Measurements from ENCODE around the gene MOB3B. TPM values are rescaled to one million over a fixed set of nuclear protein-coding genes. Genes with fewer than 3 reads are reported as not detected.

MOB3B gene
- total RNA-seq, 1 experiment from 2014 or later, result 2.6 TPM

DNA sequence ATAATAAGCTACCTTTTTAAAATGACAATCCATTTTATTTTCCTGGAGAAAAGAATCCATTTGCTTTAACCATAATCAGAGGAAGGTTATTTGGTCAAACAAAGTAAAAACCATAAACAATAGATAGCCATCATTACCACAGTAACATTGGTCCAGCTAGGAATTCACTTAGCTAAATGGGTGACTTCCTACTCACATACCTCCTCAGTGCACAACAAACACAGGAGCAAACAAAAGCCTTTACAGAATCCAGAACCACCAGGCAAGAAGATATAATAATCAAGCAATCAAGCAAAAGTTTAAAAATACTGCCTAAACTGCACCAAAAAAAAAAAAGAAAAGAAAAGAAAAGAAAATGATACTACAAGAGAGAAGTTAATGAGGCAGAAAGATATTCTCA, 6.5 kb downstream of the MOB3B start:
- H3K4me1 ChIP-seq (ENCODE audit: insufficient read depth, low read length), result peaks cover 31% of the 10 kb centered on the region
- no peaks in the 10 kb centered on the region for H4K20me1 ChIP-seq (ENCODE audit: low read length)
- H3K9me3 ChIP-seq (ENCODE audit: low read length), result no peaks in the 10 kb centered on the region
- H3K27ac ChIP-seq (ENCODE audit: low read length), result no peak overlapping the region
- TF ChIP-seq EZH2phosphoT487 (IDR thresholded peaks at IDR 0.05; ENCODE audit: borderline replicate concordance, low read length), result no peak
- no peak for TF ChIP-seq EZH2 (IDR thresholded peaks at IDR 0.05; ENCODE audit: low read length, unreplicated experiment)
- TF ChIP-seq, protein P1, sequence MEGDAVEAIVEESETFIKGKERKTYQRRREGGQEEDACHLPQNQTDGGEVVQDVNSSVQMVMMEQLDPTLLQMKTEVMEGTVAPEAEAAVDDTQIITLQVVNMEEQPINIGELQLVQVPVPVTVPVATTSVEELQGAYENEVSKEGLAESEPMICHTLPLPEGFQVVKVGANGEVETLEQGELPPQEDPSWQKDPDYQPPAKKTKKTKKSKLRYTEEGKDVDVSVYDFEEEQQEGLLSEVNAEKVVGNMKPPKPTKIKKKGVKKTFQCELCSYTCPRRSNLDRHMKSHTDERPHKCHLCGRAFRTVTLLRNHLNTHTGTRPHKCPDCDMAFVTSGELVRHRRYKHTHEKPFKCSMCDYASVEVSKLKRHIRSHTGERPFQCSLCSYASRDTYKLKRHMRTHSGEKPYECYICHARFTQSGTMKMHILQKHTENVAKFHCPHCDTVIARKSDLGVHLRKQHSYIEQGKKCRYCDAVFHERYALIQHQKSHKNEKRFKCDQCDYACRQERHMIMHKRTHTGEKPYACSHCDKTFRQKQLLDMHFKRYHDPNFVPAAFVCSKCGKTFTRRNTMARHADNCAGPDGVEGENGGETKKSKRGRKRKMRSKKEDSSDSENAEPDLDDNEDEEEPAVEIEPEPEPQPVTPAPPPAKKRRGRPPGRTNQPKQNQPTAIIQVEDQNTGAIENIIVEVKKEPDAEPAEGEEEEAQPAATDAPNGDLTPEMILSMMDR (conservative IDR thresholded peaks at IDR 0.05; ENCODE audit: low read depth, low read length), result no peak
- ATAC-seq, result no peak
- CTCF ChIA-PET, result interaction anchor here (0.5 kb wide), 1 partner anchor 34 kb away, joined by 4 read pairs; no protein-coding TSS in a partner anchor
- intact Hi-C loops (cut with micrococcal nuclease), result no loop called here
- no peak overlapping the region for H3K4me2 ChIP-seq (ENCODE audit: low read length)
- no TSS peak for BruUV-seq (replicated peaks)
- H3K79me2 ChIP-seq (ENCODE audit: low read length), result peaks cover 3% of the 10 kb centered on the region; the same call in 1 of the 2 replicates
- POLR2A ChIA-PET (ENCODE audit: unreplicated experiment), result no interaction called here
- H2AFZ ChIP-seq (ENCODE audit: low read length), result no peak overlapping the region
- H3K9me2 ChIP-seq (replicated peaks; ENCODE audit: low read length), result no peaks in the 10 kb centered on the region
- H3K36me3 ChIP-seq (ENCODE audit: low read depth, low read length), result no peaks in the 10 kb centered on the region
- DNase-seq, result no peak
- no peak overlapping the region for H3K4me3 ChIP-seq (ENCODE audit: low read length)
- no peaks in the 10 kb centered on the region for H3F3A ChIP-seq (ENCODE audit: low read length, unreplicated experiment)
- H3K9ac ChIP-seq (ENCODE audit: low read length), result no peak overlapping the region
- no peaks in the 10 kb centered on the region for H3K27me3 ChIP-seq (ENCODE audit: low read length)

DNA sequence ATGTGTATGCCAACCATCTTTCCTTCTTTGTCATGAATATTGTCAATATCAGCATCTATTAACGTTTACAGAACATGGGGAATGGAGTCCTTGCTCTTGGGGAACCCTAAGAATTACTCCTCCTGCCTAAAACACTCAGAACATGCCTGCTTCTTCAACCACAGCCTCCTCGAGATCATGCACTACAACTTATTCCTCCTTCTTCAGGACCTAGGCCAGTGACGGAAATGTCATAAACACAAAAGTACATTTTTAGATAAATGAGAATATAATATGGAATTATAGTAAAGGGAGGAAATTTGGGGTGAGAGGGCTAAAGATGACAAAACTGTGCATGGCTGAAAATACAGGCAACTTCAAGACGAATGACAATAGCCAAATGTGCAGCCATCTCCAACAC, 8.6 kb downstream of the MOB3B start:
- POLR2A ChIA-PET (ENCODE audit: unreplicated experiment), result no interaction called here
- H3K27ac ChIP-seq (ENCODE audit: low read length), result no peak overlapping the region
- BruUV-seq (replicated peaks), result no TSS peak
- CTCF ChIA-PET, result no interaction called here
- H3K4me1 ChIP-seq (ENCODE audit: insufficient read depth, low read length), result peaks cover 25% of the 10 kb centered on the region
- no peaks in the 10 kb centered on the region for H4K20me1 ChIP-seq (ENCODE audit: low read length)
- no peaks in the 10 kb centered on the region for H3K36me3 ChIP-seq (ENCODE audit: low read depth, low read length)
- no peaks in the 10 kb centered on the region for H3K27me3 ChIP-seq (ENCODE audit: low read length)
- no peak overlapping the region for H3K4me3 ChIP-seq (ENCODE audit: low read length)
- H3K9me2 ChIP-seq (replicated peaks; ENCODE audit: low read length), result no peaks in the 10 kb centered on the region
- DNase-seq (no peak), ATAC-seq (no peak)
- no peak overlapping the region for H3K4me2 ChIP-seq (ENCODE audit: low read length)
- H3K79me2 ChIP-seq (ENCODE audit: low read length), result peaks cover 5% of the 10 kb centered on the region; the same call in 1 of the 2 replicates
- no peak for TF ChIP-seq EZH2 (IDR thresholded peaks at IDR 0.05; ENCODE audit: low read length, unreplicated experiment)
- TF ChIP-seq, protein P1 (conservative IDR thresholded peaks at IDR 0.05; ENCODE audit: low read depth, low read length), result no peak
- TF ChIP-seq EZH2phosphoT487 (IDR thresholded peaks at IDR 0.05; ENCODE audit: borderline replicate concordance, low read length), result no peak
- no peaks in the 10 kb centered on the region for H3F3A ChIP-seq (ENCODE audit: low read length, unreplicated experiment)
- intact Hi-C loops (cut with micrococcal nuclease), result no loop called here
- H2AFZ ChIP-seq (ENCODE audit: low read length), result no peak overlapping the region
- no peaks in the 10 kb centered on the region for H3K9me3 ChIP-seq (ENCODE audit: low read length)
- no peak overlapping the region for H3K9ac ChIP-seq (ENCODE audit: low read length)

Data from PC-3 (cell line).